GM12878 (cell line): ENCODE results near the gene LAMA2. TPM values are rescaled to one million over a fixed set of nuclear protein-coding genes. Genes with fewer than 3 reads are reported as not detected.

Source experiments
- ATAC-seq: fragments of 200-7000 bp; cut with Tn5 transposase; 3 replicates; pipeline ENCODE4 v1.9.1; 2020; ENCODE audit warnings: mild to moderate bottlenecking, moderate library complexity
- BruUV-seq: library from RNA; stranded (reverse); fragments of 400-500 nt; replicated peaks from 2 replicates; lab custom pipeline; 2021; lab: Mats Ljungman, UMichigan
- CTCF ChIA-PET: fragments of 300-600 bp; sonication (Branson Sonifier 250); formaldehyde crosslinking; extraction: SDS; loops from one replicate; lab custom pipeline; 2021; ENCODE audit warnings: inconsistent platforms; lab: Yijun Ruan, JAX
- POLR2A ChIA-PET: fragments of 350-600 bp; formaldehyde crosslinking; extraction: SDS; loops from one replicate; lab custom pipeline; 2021; ENCODE audit warnings: inconsistent platforms; lab: Charles Lee
- RAD21 ChIA-PET: fragments of 300-600 bp; sonication (Branson Sonifier 250); formaldehyde crosslinking; loops from one replicate; lab custom pipeline; 2023; ENCODE audit warnings: antibody characterized with exemption; ENCODE audit not compliant: unreplicated experiment; lab: Charles Lee
- SMC1A ChIA-PET: fragments of 300-600 bp; sonication (Branson Sonifier 250); formaldehyde crosslinking; loops from one replicate; lab custom pipeline; 2023; ENCODE audit not compliant: unreplicated experiment, uncharacterized antibody; lab: Charles Lee
- DNase-seq: peaks from one replicate; pipeline ENCODE4 v3.0.0-alpha.2; 2011; ENCODE audit warnings: low read depth, low spot score
- FAIRE-seq: peaks from 3 replicates; lab custom pipeline; 2011; peaks lifted over from hg19 to GRCh38; lab: Jason Lieb, UNC
- H2AFZ ChIP-seq: 2 replicates; pipeline ENCODE4 v1.6.0; 2011; ENCODE audit warnings: low read depth, low read length, control low read depth; ENCODE audit not compliant: control insufficient read depth
- H3K27ac ChIP-seq: 2 replicates; pipeline ENCODE4 v1.5.1; 2011; ENCODE audit warnings: control low read depth; ENCODE audit not compliant: control insufficient read depth, insufficient read depth
- H3K27me3 ChIP-seq, 2 experiments: replicated peaks in 1 of 2; 2 replicates each; pipeline versions ENCODE4 v1.6.0 to v1.6.1; 2011; ENCODE audit warnings: low read length in 1 of 2; ENCODE audit not compliant: control insufficient read depth in 2 of 2, insufficient read depth in 2 of 2
- H3K36me3 ChIP-seq, 2 experiments: 2 replicates each; pipeline ENCODE4 v1.5.1; 2011; ENCODE audit warnings: low read length in 1 of 2; ENCODE audit not compliant: control insufficient read depth in 2 of 2, insufficient read depth in 2 of 2
- H3K4me1 ChIP-seq: 2 replicates; pipeline ENCODE4 v1.6.1; 2011; ENCODE audit warnings: mild to moderate bottlenecking, low read length, moderate library complexity, mixed read lengths; ENCODE audit not compliant: control insufficient read depth, insufficient read depth
- H3K4me2 ChIP-seq: 2 replicates; pipeline ENCODE4 v1.6.0; 2011; ENCODE audit warnings: control low read depth; ENCODE audit not compliant: control insufficient read depth, insufficient read depth
- H3K4me3 ChIP-seq: fragments of 200-600 bp; sonication (generic); 2 replicates; pipeline ENCODE4 v1.5.1; 2016
- H3K79me2 ChIP-seq: 2 replicates; pipeline ENCODE4 v1.6.0; 2011; ENCODE audit warnings: low read length; ENCODE audit not compliant: control insufficient read depth, insufficient read depth
- H3K9ac ChIP-seq: 2 replicates; pipeline ENCODE4 v1.8.0; 2011; ENCODE audit warnings: low read length, control low read depth, mixed read lengths; ENCODE audit not compliant: control insufficient read depth, insufficient read depth
- H3K9me3 ChIP-seq: replicated peaks from 3 replicates; pipeline ENCODE4 v1.5.1; 2011; ENCODE audit warnings: mild to moderate bottlenecking, low read length; ENCODE audit not compliant: control insufficient read depth, insufficient read depth
- H4K20me1 ChIP-seq: 2 replicates; pipeline ENCODE4 v1.6.0; 2011; ENCODE audit not compliant: control insufficient read depth, insufficient read depth
- ATF3 ChIP-seq: IDR thresholded peaks from 2 replicates; pipeline ENCODE4 v1.6.1; 2011; ENCODE audit warnings: low read depth, mild to moderate bottlenecking, low read length, moderate library complexity, borderline replicate concordance; ENCODE audit errors: extremely low read depth
- EED ChIP-seq: sonication (generic); IDR thresholded peaks from 2 replicates; pipeline ENCODE4 v1.6.1; 2016; ENCODE audit warnings: antibody characterized with exemption, low read depth
- MYC ChIP-seq: IDR thresholded peaks from 2 replicates; pipeline ENCODE4 v1.6.1; 2011; ENCODE audit warnings: mild to moderate bottlenecking, low read length, moderate library complexity, inconsistent platforms; ENCODE audit not compliant: insufficient read depth, insufficient replicate concordance, insufficient read length, severe bottlenecking
- NFIC ChIP-seq: IDR thresholded peaks from 2 replicates; pipeline ENCODE4 v1.6.1; 2012; ENCODE audit warnings: low read depth, mild to moderate bottlenecking, inconsistent platforms, low read length, moderate library complexity
- NFYA ChIP-seq: IDR thresholded peaks from 2 replicates; pipeline ENCODE4 v1.6.1; 2011; ENCODE audit warnings: low read depth, mild to moderate bottlenecking, low read length, improper control_type of control experiment, borderline replicate concordance
- SMAD5 ChIP-seq: IDR thresholded peaks from 2 replicates; pipeline ENCODE4 v1.6.1; 2016; ENCODE audit warnings: antibody characterized with exemption, low read depth
- WGBS: methylation state at CpG from one replicate; pipeline ENCODE4 v1.1.6; 2016; ENCODE audit warnings: low lambda C conversion rate; ENCODE audit not compliant: insufficient replicate concordance, insufficient coverage; ENCODE audit errors: missing lambda C conversion rate; 5-methylcytosine and 5-hydroxymethylcytosine counted together
- in situ Hi-C: fragments of 300-500 bp; cut with MboI; formaldehyde crosslinking; loops from 9 replicates; pipeline ENCODE4 v1.14.3; 2018; ENCODE audit warnings: mixed read lengths
- intact Hi-C: fragments of 100-400 bp; cut with micrococcal nuclease; formaldehyde crosslinking; loops from one replicate; pipeline ENCODE4 v1.14.2; 2022; ENCODE audit not compliant: unreplicated experiment
- polyA plus RNA-seq, 11 experiments: library from polyadenylated mRNA; depleted of rRNA in 4 of 11; unstranded in 6 of 11; stranded (reverse) in 5 of 11; fragments of >200 nt; fragmentation: Nextera tagmentation in 4 of 11; fragmentation: Illumina TruSeq in 1 of 11; extraction: Ambion mirVana in 4 of 11; extraction: Trizol in 1 of 11; gene quantifications; 1 replicate in 1 of 11; 2 replicates in 10 of 11; pipeline versions ENCODE4 v1.2.1 to v1.2.3, GENCODE V29; 2011 to 2016; ENCODE audit warnings: inconsistent platforms in 2 of 11, missing spikeins in 2 of 11, low read depth in 1 of 11
- total RNA-seq, 4 experiments: library from RNA; depleted of rRNA in 3 of 4; stranded (reverse); fragments of >200 nt in 3 of 4; fragmentation: Illumina TruSeq in 1 of 4; extraction: Trizol in 1 of 4; gene quantifications; 2 replicates each; pipeline versions ENCODE4 v1.2.1 to v1.2.3, GENCODE V29; 2013 to 2021
- TF ChIP-seq, protein P1 (sequence below): fragments of 450-650 bp; IDR thresholded peaks from 2 replicates; pipeline ENCODE4 v1.6.1; 2016; ENCODE audit warnings: mild to moderate bottlenecking, moderate library complexity, borderline replicate concordance
- TF ChIP-seq, protein P2 (sequence below): IDR thresholded peaks from 2 replicates; pipeline ENCODE4 v1.6.1; 2012; ENCODE audit warnings: improper control_type of control experiment, low read depth, low read length; ENCODE audit not compliant: insufficient replicate concordance

LAMA2 gene
- total and polyA plus RNA-seq, 10 of the 15 experiments (the other 5 are each of a cell fraction or from before 2014, with no cell fraction given) = 0.04 to 2.0 (median 0.37) TPM; not detected in 1

DNA sequence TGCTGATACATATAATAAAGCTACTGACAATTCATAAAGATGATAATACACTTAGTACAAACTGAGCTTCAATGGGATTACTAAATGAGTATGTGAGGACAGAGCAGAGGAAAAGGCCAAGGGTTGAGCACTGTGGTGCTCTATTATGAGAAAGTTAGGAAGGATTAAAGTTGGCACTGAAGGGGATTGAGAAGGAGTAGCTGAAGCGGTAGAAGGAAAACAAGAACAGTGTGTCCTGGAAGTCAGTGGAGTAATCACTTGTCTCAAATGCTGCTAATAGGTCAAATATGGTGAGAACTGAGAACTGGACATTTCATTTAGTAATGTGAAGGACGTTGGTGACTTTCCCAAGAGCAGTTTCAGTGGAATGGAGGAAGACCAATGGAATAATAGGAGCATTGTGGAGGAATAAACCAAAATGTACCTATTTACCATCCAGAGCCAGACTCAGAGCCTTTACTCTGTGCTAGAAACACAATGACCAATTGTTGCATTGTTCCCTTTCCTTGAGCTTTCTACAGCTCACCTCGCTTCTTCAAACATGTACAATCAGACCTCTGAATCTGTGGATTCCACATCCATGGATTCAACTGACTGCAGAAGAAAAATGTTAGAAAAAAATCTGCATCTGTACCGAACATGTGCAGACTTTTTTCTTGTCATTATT lies 255.9 kb downstream of the LAMA2 start:
- Histone ChIP-seq H4K20me1 (no peaks in the 10 kb centered on the region), H3K9me3 (no peaks in the 10 kb centered on the region), H3K4me3 (no peak overlapping the region), H3K27ac (no peak overlapping the region), H3K79me2 (no peaks in the 10 kb centered on the region), H3K4me2 (no peak overlapping the region), H3K9ac (no peak overlapping the region), H3K27me3 (no peaks in the 10 kb centered on the region), H3K36me3 (no peaks in the 10 kb centered on the region), H2AFZ (no peak overlapping the region), H3K4me1 (no peaks in the 10 kb centered on the region)
- SMC1A ChIA-PET = interaction anchor here (1.3 kb wide), 1 partner anchor 18 kb away, joined by 3 read pairs; no protein-coding TSS in a partner anchor
- in situ Hi-C loops = no loop called here
- RAD21 ChIA-PET = no interaction called here
- intact Hi-C loops = no loop called here
- POLR2A ChIA-PET = no interaction called here
- WGBS = 8% methylated on average over 4 of the region's 4 CpGs
- FAIRE-seq (no peak), ATAC-seq (no peak), DNase-seq (no peak)
- CTCF ChIA-PET = interaction anchor here (0.6 to 1.1 kb wide), 2 partner anchors 232 to 976 kb away, joined by 3 to 4 read pairs; no protein-coding TSS in a partner anchor
- no TSS peak for BruUV-seq
- TF ChIP-seq SMAD5 = no peak
- no peak for TF ChIP-seq NFYA
- TF ChIP-seq, protein P1, sequence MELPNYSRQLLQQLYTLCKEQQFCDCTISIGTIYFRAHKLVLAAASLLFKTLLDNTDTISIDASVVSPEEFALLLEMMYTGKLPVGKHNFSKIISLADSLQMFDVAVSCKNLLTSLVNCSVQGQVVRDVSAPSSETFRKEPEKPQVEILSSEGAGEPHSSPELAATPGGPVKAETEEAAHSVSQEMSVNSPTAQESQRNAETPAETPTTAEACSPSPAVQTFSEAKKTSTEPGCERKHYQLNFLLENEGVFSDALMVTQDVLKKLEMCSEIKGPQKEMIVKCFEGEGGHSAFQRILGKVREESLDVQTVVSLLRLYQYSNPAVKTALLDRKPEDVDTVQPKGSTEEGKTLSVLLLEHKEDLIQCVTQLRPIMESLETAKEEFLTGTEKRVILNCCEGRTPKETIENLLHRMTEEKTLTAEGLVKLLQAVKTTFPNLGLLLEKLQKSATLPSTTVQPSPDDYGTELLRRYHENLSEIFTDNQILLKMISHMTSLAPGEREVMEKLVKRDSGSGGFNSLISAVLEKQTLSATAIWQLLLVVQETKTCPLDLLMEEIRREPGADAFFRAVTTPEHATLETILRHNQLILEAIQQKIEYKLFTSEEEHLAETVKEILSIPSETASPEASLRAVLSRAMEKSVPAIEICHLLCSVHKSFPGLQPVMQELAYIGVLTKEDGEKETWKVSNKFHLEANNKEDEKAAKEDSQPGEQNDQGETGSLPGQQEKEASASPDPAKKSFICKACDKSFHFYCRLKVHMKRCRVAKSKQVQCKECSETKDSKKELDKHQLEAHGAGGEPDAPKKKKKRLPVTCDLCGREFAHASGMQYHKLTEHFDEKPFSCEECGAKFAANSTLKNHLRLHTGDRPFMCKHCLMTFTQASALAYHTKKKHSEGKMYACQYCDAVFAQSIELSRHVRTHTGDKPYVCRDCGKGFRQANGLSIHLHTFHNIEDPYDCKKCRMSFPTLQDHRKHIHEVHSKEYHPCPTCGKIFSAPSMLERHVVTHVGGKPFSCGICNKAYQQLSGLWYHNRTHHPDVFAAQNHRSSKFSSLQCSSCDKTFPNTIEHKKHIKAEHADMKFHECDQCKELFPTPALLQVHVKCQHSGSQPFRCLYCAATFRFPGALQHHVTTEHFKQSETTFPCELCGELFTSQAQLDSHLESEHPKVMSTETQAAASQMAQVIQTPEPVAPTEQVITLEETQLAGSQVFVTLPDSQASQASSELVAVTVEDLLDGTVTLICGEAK = no peak
- TF ChIP-seq NFIC = no peak
- no peak for TF ChIP-seq MYC
- TF ChIP-seq, protein P2, sequence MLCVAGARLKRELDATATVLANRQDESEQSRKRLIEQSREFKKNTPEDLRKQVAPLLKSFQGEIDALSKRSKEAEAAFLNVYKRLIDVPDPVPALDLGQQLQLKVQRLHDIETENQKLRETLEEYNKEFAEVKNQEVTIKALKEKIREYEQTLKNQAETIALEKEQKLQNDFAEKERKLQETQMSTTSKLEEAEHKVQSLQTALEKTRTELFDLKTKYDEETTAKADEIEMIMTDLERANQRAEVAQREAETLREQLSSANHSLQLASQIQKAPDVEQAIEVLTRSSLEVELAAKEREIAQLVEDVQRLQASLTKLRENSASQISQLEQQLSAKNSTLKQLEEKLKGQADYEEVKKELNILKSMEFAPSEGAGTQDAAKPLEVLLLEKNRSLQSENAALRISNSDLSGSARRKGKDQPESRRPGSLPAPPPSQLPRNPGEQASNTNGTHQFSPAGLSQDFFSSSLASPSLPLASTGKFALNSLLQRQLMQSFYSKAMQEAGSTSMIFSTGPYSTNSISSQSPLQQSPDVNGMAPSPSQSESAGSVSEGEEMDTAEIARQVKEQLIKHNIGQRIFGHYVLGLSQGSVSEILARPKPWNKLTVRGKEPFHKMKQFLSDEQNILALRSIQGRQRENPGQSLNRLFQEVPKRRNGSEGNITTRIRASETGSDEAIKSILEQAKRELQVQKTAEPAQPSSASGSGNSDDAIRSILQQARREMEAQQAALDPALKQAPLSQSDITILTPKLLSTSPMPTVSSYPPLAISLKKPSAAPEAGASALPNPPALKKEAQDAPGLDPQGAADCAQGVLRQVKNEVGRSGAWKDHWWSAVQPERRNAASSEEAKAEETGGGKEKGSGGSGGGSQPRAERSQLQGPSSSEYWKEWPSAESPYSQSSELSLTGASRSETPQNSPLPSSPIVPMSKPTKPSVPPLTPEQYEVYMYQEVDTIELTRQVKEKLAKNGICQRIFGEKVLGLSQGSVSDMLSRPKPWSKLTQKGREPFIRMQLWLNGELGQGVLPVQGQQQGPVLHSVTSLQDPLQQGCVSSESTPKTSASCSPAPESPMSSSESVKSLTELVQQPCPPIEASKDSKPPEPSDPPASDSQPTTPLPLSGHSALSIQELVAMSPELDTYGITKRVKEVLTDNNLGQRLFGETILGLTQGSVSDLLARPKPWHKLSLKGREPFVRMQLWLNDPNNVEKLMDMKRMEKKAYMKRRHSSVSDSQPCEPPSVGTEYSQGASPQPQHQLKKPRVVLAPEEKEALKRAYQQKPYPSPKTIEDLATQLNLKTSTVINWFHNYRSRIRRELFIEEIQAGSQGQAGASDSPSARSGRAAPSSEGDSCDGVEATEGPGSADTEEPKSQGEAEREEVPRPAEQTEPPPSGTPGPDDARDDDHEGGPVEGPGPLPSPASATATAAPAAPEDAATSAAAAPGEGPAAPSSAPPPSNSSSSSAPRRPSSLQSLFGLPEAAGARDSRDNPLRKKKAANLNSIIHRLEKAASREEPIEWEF = no peak
- TF ChIP-seq ATF3 = no peak
- TF ChIP-seq EED = no peak
